GM12878 (cell line): Measurements from ENCODE around the gene PPP1R7. TPM values are rescaled to one million over a fixed set of nuclear protein-coding genes. Genes with fewer than 3 reads are reported as not detected.
A peak's percentile ranks its signal among the peaks of the same experiment; 100 is the strongest.

Experiments used
- ATAC-seq: fragments of 200-7000 bp; cut with Tn5 transposase; 3 replicates; pipeline ENCODE4 v1.9.1; 2020; ENCODE audit warnings: mild to moderate bottlenecking, moderate library complexity
- BruUV-seq: library from RNA; stranded (reverse); fragments of 400-500 nt; replicated peaks from 2 replicates; lab custom pipeline; 2021; lab: Mats Ljungman, UMichigan
- CTCF ChIA-PET: fragments of 300-600 bp; sonication (Branson Sonifier 250); formaldehyde crosslinking; extraction: SDS; loops from one replicate; lab custom pipeline; 2021; ENCODE audit warnings: inconsistent platforms; lab: Yijun Ruan, JAX
- POLR2A ChIA-PET: fragments of 350-600 bp; formaldehyde crosslinking; extraction: SDS; loops from one replicate; lab custom pipeline; 2021; ENCODE audit warnings: inconsistent platforms; lab: Charles Lee
- RAD21 ChIA-PET: fragments of 300-600 bp; sonication (Branson Sonifier 250); formaldehyde crosslinking; loops from one replicate; lab custom pipeline; 2023; ENCODE audit warnings: antibody characterized with exemption; ENCODE audit not compliant: unreplicated experiment; lab: Charles Lee
- SMC1A ChIA-PET: fragments of 300-600 bp; sonication (Branson Sonifier 250); formaldehyde crosslinking; loops from one replicate; lab custom pipeline; 2023; ENCODE audit not compliant: unreplicated experiment, uncharacterized antibody; lab: Charles Lee
- DNase-seq: peaks from one replicate; pipeline ENCODE4 v3.0.0-alpha.2; 2011; ENCODE audit warnings: low read depth, low spot score
- FAIRE-seq: peaks from 3 replicates; lab custom pipeline; 2011; peaks lifted over from hg19 to GRCh38; lab: Jason Lieb, UNC
- H2AFZ ChIP-seq: 2 replicates; pipeline ENCODE4 v1.6.0; 2011; ENCODE audit warnings: low read depth, low read length, control low read depth; ENCODE audit not compliant: control insufficient read depth
- H3K27ac ChIP-seq: 2 replicates; pipeline ENCODE4 v1.5.1; 2011; ENCODE audit warnings: control low read depth; ENCODE audit not compliant: control insufficient read depth, insufficient read depth
- H3K27me3 ChIP-seq, 2 experiments: replicated peaks in 1 of 2; 2 replicates each; pipeline versions ENCODE4 v1.6.0 to v1.6.1; 2011; ENCODE audit warnings: low read length in 1 of 2; ENCODE audit not compliant: control insufficient read depth in 2 of 2, insufficient read depth in 2 of 2
- H3K36me3 ChIP-seq, 2 experiments: 2 replicates each; pipeline ENCODE4 v1.5.1; 2011; ENCODE audit warnings: low read length in 1 of 2; ENCODE audit not compliant: control insufficient read depth in 2 of 2, insufficient read depth in 2 of 2
- H3K4me1 ChIP-seq: 2 replicates; pipeline ENCODE4 v1.6.1; 2011; ENCODE audit warnings: mild to moderate bottlenecking, low read length, moderate library complexity, mixed read lengths; ENCODE audit not compliant: control insufficient read depth, insufficient read depth
- H3K4me2 ChIP-seq: 2 replicates; pipeline ENCODE4 v1.6.0; 2011; ENCODE audit warnings: control low read depth; ENCODE audit not compliant: control insufficient read depth, insufficient read depth
- H3K4me3 ChIP-seq: fragments of 200-600 bp; sonication (generic); 2 replicates; pipeline ENCODE4 v1.5.1; 2016
- H3K79me2 ChIP-seq: 2 replicates; pipeline ENCODE4 v1.6.0; 2011; ENCODE audit warnings: low read length; ENCODE audit not compliant: control insufficient read depth, insufficient read depth
- H3K9ac ChIP-seq: 2 replicates; pipeline ENCODE4 v1.8.0; 2011; ENCODE audit warnings: low read length, control low read depth, mixed read lengths; ENCODE audit not compliant: control insufficient read depth, insufficient read depth
- H3K9me3 ChIP-seq: replicated peaks from 3 replicates; pipeline ENCODE4 v1.5.1; 2011; ENCODE audit warnings: mild to moderate bottlenecking, low read length; ENCODE audit not compliant: control insufficient read depth, insufficient read depth
- H4K20me1 ChIP-seq: 2 replicates; pipeline ENCODE4 v1.6.0; 2011; ENCODE audit not compliant: control insufficient read depth, insufficient read depth
- BHLHE40 ChIP-seq, 2 experiments: fragments of 450-650 bp in 1 of 2; IDR thresholded peaks; 2 replicates each; pipeline ENCODE4 v1.6.1; 2011 to 2017; ENCODE audit warnings: low read depth in 2 of 2, borderline replicate concordance in 1 of 2, improper control_type of control experiment in 1 of 2, low read length in 1 of 2, mild to moderate bottlenecking in 1 of 2
- CEBPZ ChIP-seq: fragments of 150-350 bp; IDR thresholded peaks from 2 replicates; pipeline ENCODE4 v1.6.1; 2016; ENCODE audit warnings: low read depth, low read length
- CHD1 ChIP-seq: IDR thresholded peaks from 2 replicates; pipeline ENCODE4 v1.6.1; 2012; ENCODE audit warnings: low read depth, low read length, improper control_type of control experiment
- CREM ChIP-seq: IDR thresholded peaks from 2 replicates; pipeline ENCODE4 v1.6.1; 2014; ENCODE audit warnings: antibody characterized with exemption, low read depth
- EGR1 ChIP-seq, 2 experiments: IDR thresholded peaks; 1 replicate in 1 of 2; 2 replicates in 1 of 2; pipeline ENCODE4 v1.6.1; 2011 to 2012; ENCODE audit warnings: low read depth in 2 of 2, low read length in 2 of 2, borderline replicate concordance in 1 of 2, mild to moderate bottlenecking in 1 of 2, moderate library complexity in 1 of 2
- HDGF ChIP-seq: fragments of 450-650 bp; IDR thresholded peaks from 2 replicates; pipeline ENCODE4 v1.6.1; 2016; ENCODE audit warnings: antibody characterized with exemption
- MTA3 ChIP-seq: IDR thresholded peaks from 2 replicates; pipeline ENCODE4 v1.6.1; 2012; ENCODE audit warnings: low read length, inconsistent platforms, borderline replicate concordance
- NFYB ChIP-seq: IDR thresholded peaks from 2 replicates; pipeline ENCODE4 v1.6.1; 2011; ENCODE audit warnings: low read depth, mild to moderate bottlenecking, low read length, improper control_type of control experiment, moderate library complexity; ENCODE audit not compliant: insufficient read depth
- POLR2A ChIP-seq: IDR thresholded peaks from 2 replicates; pipeline ENCODE4 v1.6.1; 2011; ENCODE audit warnings: low read depth, mild to moderate bottlenecking, low read length
- RFX5 ChIP-seq: IDR thresholded peaks from 2 replicates; pipeline ENCODE4 v1.6.1; 2011; ENCODE audit warnings: low read depth, low read length, improper control_type of control experiment
- TCF12 ChIP-seq: IDR thresholded peaks from 2 replicates; pipeline ENCODE4 v1.6.1; 2011; ENCODE audit warnings: low read depth, mild to moderate bottlenecking, low read length
- ZNF217 ChIP-seq: fragments of 450-650 bp; IDR thresholded peaks from 2 replicates; pipeline ENCODE4 v1.6.1; 2017; ENCODE audit warnings: antibody characterized with exemption, mild to moderate bottlenecking
- WGBS: methylation state at CpG from one replicate; pipeline ENCODE4 v1.1.6; 2016; ENCODE audit warnings: low lambda C conversion rate; ENCODE audit not compliant: insufficient replicate concordance, insufficient coverage; ENCODE audit errors: missing lambda C conversion rate; 5-methylcytosine and 5-hydroxymethylcytosine counted together
- in situ Hi-C: fragments of 300-500 bp; cut with MboI; formaldehyde crosslinking; loops from 9 replicates; pipeline ENCODE4 v1.14.3; 2018; ENCODE audit warnings: mixed read lengths
- intact Hi-C: fragments of 100-400 bp; cut with micrococcal nuclease; formaldehyde crosslinking; loops from one replicate; pipeline ENCODE4 v1.14.2; 2022; ENCODE audit not compliant: unreplicated experiment
- polyA plus RNA-seq, 11 experiments: library from polyadenylated mRNA; depleted of rRNA in 4 of 11; unstranded in 6 of 11; stranded (reverse) in 5 of 11; fragments of >200 nt; fragmentation: Nextera tagmentation in 4 of 11; fragmentation: Illumina TruSeq in 1 of 11; extraction: Ambion mirVana in 4 of 11; extraction: Trizol in 1 of 11; gene quantifications; 1 replicate in 1 of 11; 2 replicates in 10 of 11; pipeline versions ENCODE4 v1.2.1 to v1.2.3, GENCODE V29; 2011 to 2016; ENCODE audit warnings: inconsistent platforms in 2 of 11, missing spikeins in 2 of 11, low read depth in 1 of 11
- total RNA-seq, 4 experiments: library from RNA; depleted of rRNA in 3 of 4; stranded (reverse); fragments of >200 nt in 3 of 4; fragmentation: Illumina TruSeq in 1 of 4; extraction: Trizol in 1 of 4; gene quantifications; 2 replicates each; pipeline versions ENCODE4 v1.2.1 to v1.2.3, GENCODE V29; 2013 to 2021
- TF ChIP-seq, protein P1 (sequence below): fragments of 450-650 bp; IDR thresholded peaks from 2 replicates; pipeline ENCODE4 v1.6.1; 2017; ENCODE audit warnings: mild to moderate bottlenecking, moderate library complexity

The PPP1R7 gene
- total and polyA plus RNA-seq, 10 of the 15 experiments (the other 5 are each of a cell fraction or from before 2014, with no cell fraction given), result 78.5 to 174 (median 93.7) TPM

DNA sequence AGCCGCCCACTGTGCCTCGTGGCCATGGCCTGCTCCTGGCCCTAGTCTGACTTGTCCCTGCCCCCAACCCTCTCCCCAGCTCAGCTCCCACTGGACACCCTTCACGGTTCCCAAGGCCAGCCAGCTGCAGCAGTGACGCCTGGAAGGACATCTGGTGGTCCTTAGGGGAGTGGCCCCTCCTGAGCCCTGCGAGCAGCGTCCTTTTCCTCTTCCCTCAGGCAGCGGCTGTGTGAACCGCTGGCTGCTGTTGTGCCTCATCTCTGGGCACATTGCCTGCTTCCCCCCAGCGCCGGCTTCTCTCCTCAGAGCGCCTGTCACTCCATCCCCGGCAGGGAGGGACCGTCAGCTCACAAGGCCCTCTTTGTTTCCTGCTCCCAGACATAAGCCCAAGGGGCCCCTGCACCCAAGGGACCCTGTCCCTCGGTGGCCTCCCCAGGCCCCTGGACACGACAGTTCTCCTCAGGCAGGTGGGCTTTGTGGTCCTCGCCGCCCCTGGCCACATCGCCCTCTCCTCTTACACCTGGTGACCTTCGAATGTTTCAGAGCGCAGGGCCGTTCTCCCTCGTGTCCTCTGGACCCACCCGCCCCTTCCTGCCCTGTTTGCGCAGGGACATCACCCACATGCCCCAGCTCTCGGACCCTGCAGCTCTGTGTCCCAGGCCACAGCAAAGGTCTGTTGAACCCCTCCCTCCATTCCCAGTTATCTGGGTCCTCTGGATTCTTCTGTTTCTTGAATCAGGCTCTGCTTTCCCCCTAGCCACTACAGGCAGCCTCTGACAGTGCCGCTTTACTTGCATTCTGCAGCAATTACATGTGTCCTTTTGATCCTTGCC lies 74.0 kb downstream of the PPP1R7 start:
- H3K27me3 ChIP-seq, result no peaks in the 10 kb centered on the region
- no peak overlapping the region for H3K4me2 ChIP-seq
- H3K9me3 ChIP-seq, result no peaks in the 10 kb centered on the region
- ChIA-PET RAD21 (no interaction called here), POLR2A (no interaction called here), SMC1A (no interaction called here), CTCF (no interaction called here)
- H3K4me1 ChIP-seq, result no peaks in the 10 kb centered on the region
- TF ChIP-seq CEBPZ (no peak), TCF12 (no peak), EGR1 (IDR thresholded peaks at IDR 0.05; ENCODE audit: borderline replicate concordance in 1 of 2, low read depth in 2 of 2, low read length in 2 of 2) (no peak), POLR2A (peak; percentile 51), HDGF (no peak), NFYB (no peak), BHLHE40 (IDR thresholded peaks at IDR 0.05; ENCODE audit: borderline replicate concordance in 1 of 2, low read depth in 2 of 2, low read length in 1 of 2) (no peak), ZNF217 (no peak), RFX5 (no peak), CREM (no peak), MTA3 (peak; percentile 58; the same call in 1 of the 2 replicates), CHD1 (no peak)
- TF ChIP-seq, protein P1, sequence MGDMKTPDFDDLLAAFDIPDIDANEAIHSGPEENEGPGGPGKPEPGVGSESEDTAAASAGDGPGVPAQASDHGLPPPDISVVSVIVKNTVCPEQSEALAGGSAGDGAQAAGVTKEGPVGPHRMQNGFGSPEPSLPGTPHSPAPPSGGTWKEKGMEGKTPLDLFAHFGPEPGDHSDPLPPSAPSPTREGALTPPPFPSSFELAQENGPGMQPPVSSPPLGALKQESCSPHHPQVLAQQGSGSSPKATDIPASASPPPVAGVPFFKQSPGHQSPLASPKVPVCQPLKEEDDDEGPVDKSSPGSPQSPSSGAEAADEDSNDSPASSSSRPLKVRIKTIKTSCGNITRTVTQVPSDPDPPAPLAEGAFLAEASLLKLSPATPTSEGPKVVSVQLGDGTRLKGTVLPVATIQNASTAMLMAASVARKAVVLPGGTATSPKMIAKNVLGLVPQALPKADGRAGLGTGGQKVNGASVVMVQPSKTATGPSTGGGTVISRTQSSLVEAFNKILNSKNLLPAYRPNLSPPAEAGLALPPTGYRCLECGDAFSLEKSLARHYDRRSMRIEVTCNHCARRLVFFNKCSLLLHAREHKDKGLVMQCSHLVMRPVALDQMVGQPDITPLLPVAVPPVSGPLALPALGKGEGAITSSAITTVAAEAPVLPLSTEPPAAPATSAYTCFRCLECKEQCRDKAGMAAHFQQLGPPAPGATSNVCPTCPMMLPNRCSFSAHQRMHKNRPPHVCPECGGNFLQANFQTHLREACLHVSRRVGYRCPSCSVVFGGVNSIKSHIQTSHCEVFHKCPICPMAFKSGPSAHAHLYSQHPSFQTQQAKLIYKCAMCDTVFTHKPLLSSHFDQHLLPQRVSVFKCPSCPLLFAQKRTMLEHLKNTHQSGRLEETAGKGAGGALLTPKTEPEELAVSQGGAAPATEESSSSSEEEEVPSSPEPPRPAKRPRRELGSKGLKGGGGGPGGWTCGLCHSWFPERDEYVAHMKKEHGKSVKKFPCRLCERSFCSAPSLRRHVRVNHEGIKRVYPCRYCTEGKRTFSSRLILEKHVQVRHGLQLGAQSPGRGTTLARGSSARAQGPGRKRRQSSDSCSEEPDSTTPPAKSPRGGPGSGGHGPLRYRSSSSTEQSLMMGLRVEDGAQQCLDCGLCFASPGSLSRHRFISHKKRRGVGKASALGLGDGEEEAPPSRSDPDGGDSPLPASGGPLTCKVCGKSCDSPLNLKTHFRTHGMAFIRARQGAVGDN, result no peak
- ATAC-seq (peak; percentile 23), DNase-seq (no peak), FAIRE-seq (no peak)
- no peak overlapping the region for H2AFZ ChIP-seq
- 89% methylated on average over 26 of the region's 26 CpGs for WGBS
- in situ Hi-C loops, result no loop called here
- BruUV-seq, result no TSS peak
- peaks cover 9 to 17% of the 10 kb centered on the region in 2 experiments; a peak in 3 of 4 replicates for H3K36me3 ChIP-seq
- H4K20me1 ChIP-seq, result no peaks in the 10 kb centered on the region
- no peak overlapping the region for H3K4me3 ChIP-seq
- H3K9ac ChIP-seq, result no peak overlapping the region
- intact Hi-C loops, result no loop called here
- H3K27ac ChIP-seq, result no peak overlapping the region
- H3K79me2 ChIP-seq, result no peaks in the 10 kb centered on the region
